Liver (tissue), 9 donors: ENCODE results near the gene ALDH1L1. TPM values are rescaled to one million over a fixed set of nuclear protein-coding genes. Genes with fewer than 3 reads are reported as not detected.
A peak's percentile ranks its signal among the peaks of the same experiment; 100 is the strongest.

Experiments
- DNase-seq: peaks from one replicate; pipeline ENCODE4 v3.0.0-alpha.2; 2017; ENCODE audit warnings: low spot score
- H3K27ac ChIP-seq, 2 donors: one replicate each; pipeline ENCODE4 v1.7.0; 2013; ENCODE audit warnings: inconsistent platforms in 2 of 2, low read length in 2 of 2, control low read depth in 1 of 2, low read depth in 1 of 2, mild to moderate bottlenecking in 1 of 2
- H3K27me3 ChIP-seq, 4 donors: one replicate each; pipeline versions ENCODE4 v1.6.1 to v1.7.0; 2013; ENCODE audit warnings: low read length in 3 of 4, inconsistent platforms in 1 of 4, mild to moderate bottlenecking in 1 of 4, moderate library complexity in 1 of 4; ENCODE audit not compliant: control insufficient read depth in 4 of 4, insufficient read depth in 4 of 4
- H3K36me3 ChIP-seq, 4 donors: one replicate each; pipeline versions ENCODE4 v1.6.1 to v1.7.0; 2013; ENCODE audit warnings: low read length in 3 of 4, mild to moderate bottlenecking in 3 of 4, low read depth in 1 of 4, moderate library complexity in 1 of 4; ENCODE audit not compliant: control insufficient read depth in 4 of 4, insufficient read depth in 3 of 4
- H3K4me1 ChIP-seq, 4 donors: one replicate each; pipeline versions ENCODE4 v1.6.1 to v1.7.0; 2013; ENCODE audit warnings: low read length in 3 of 4, mild to moderate bottlenecking in 3 of 4, moderate library complexity in 1 of 4; ENCODE audit not compliant: control insufficient read depth in 4 of 4, insufficient read depth in 4 of 4
- H3K4me3 ChIP-seq, 3 donors: one replicate each; pipeline versions ENCODE4 v1.6.1 to v1.7.0; 2013; ENCODE audit warnings: low read length in 3 of 3, control low read depth in 1 of 3, low read depth in 1 of 3, mild to moderate bottlenecking in 1 of 3
- H3K9ac ChIP-seq, 2 donors: one replicate each; pipeline ENCODE4 v1.7.0; 2013; ENCODE audit warnings: low read length in 2 of 2, mild to moderate bottlenecking in 2 of 2, moderate library complexity in 2 of 2, control low read depth in 1 of 2, low read depth in 1 of 2
- H3K9me3 ChIP-seq, 4 donors: one replicate each; pipeline versions ENCODE4 v1.6.1 to v1.7.0; 2013; ENCODE audit warnings: low read length in 3 of 4; ENCODE audit not compliant: control insufficient read depth in 4 of 4
- ATF3 ChIP-seq: IDR thresholded peaks from 2 replicates; pipeline ENCODE4 v1.6.1; 2016; ENCODE audit warnings: antibody characterized with exemption
- CTCF ChIP-seq: fragments of 150-350 bp; IDR thresholded peaks from 2 replicates; pipeline ENCODE4 v1.5.1; 2017; ENCODE audit warnings: improper control_type of control experiment, low read depth, low read length; ENCODE audit not compliant: missing input control
- EGR1 ChIP-seq, 2 donors: IDR thresholded peaks; 2 replicates each; pipeline ENCODE4 v1.6.1; 2016 to 2018; ENCODE audit warnings: antibody characterized with exemption in 2 of 2, low read depth in 2 of 2
- FOXA1 ChIP-seq: IDR thresholded peaks from 2 replicates; pipeline ENCODE4 v1.6.1; 2016; ENCODE audit warnings: antibody characterized with exemption
- FOXA2 ChIP-seq: IDR thresholded peaks from 2 replicates; pipeline ENCODE4 v1.6.1; 2016; ENCODE audit warnings: antibody characterized with exemption
- GABPA ChIP-seq, 2 donors: IDR thresholded peaks in 1 of 2; conservative IDR thresholded peaks in 1 of 2; 2 replicates each; pipeline ENCODE4 v1.6.1; 2016; ENCODE audit warnings: antibody characterized with exemption in 2 of 2, mild to moderate bottlenecking in 1 of 2, moderate library complexity in 1 of 2
- HNF4A ChIP-seq, 2 donors: conservative IDR thresholded peaks; 2 replicates each; pipeline ENCODE4 v1.6.1; 2016; ENCODE audit warnings: antibody characterized with exemption in 2 of 2, mild to moderate bottlenecking in 2 of 2
- HNF4G ChIP-seq: IDR thresholded peaks from 2 replicates; pipeline ENCODE4 v1.6.1; 2016; ENCODE audit warnings: antibody characterized with exemption
- JUND ChIP-seq, 2 donors: IDR thresholded peaks; 2 replicates each; pipeline ENCODE4 v1.6.1; 2016; ENCODE audit warnings: antibody characterized with exemption in 2 of 2
- MAX ChIP-seq: IDR thresholded peaks from 2 replicates; pipeline ENCODE4 v1.6.1; 2016; ENCODE audit warnings: antibody characterized with exemption
- NR2F2 ChIP-seq: IDR thresholded peaks from 2 replicates; pipeline ENCODE4 v1.6.1; 2016; ENCODE audit warnings: antibody characterized with exemption
- RAD21 ChIP-seq, 2 donors: IDR thresholded peaks; 2 replicates each; pipeline ENCODE4 v1.6.1; 2016; ENCODE audit warnings: antibody characterized with exemption in 2 of 2, mild to moderate bottlenecking in 2 of 2
- REST ChIP-seq: IDR thresholded peaks from 2 replicates; pipeline ENCODE4 v1.6.1; 2016; ENCODE audit warnings: antibody characterized with exemption, mild to moderate bottlenecking
- RXRA ChIP-seq, 2 donors: IDR thresholded peaks; 2 replicates each; pipeline ENCODE4 v1.6.1; 2017 to 2018; ENCODE audit warnings: antibody characterized with exemption in 2 of 2, mild to moderate bottlenecking in 1 of 2
- SP1 ChIP-seq: IDR thresholded peaks from 2 replicates; pipeline ENCODE4 v1.6.1; 2018; ENCODE audit warnings: antibody characterized with exemption, mild to moderate bottlenecking
- TAF1 ChIP-seq: conservative IDR thresholded peaks from 2 replicates; pipeline ENCODE4 v1.6.1; 2016; ENCODE audit warnings: antibody characterized with exemption, mild to moderate bottlenecking
- YY1 ChIP-seq: IDR thresholded peaks from 2 replicates; pipeline ENCODE4 v1.6.1; 2016; ENCODE audit warnings: antibody characterized with exemption, mild to moderate bottlenecking
- ZBTB33 ChIP-seq: IDR thresholded peaks from 2 replicates; pipeline ENCODE4 v1.6.1; 2016; ENCODE audit warnings: antibody characterized with exemption
- WGBS: extraction: QIAGEN DNeasy Blood & Tissue Kit; methylation state at CpG from one replicate; pipeline ENCODE4 v1.1.7; 2013; 5-methylcytosine and 5-hydroxymethylcytosine counted together
- polyA plus RNA-seq, 2 donors: library from polyadenylated mRNA; stranded (reverse) in 1 of 2; unstranded in 1 of 2; fragments of 200-250 nt in 1 of 2; fragments of >200 nt in 1 of 2; fragmentation: Nextera tagmentation in 1 of 2; extraction: Ambion mirVana in 1 of 2; gene quantifications; one replicate each; pipeline versions ENCODE4 v1.2.1 to v1.2.3, GENCODE V29; 2013 to 2015
- total RNA-seq, 2 donors: library from RNA; depleted of rRNA; stranded (reverse); fragments of >200 nt; gene quantifications; one replicate each; pipeline ENCODE4 v1.2.3, GENCODE V29; 2014
- donor health status: healthy.
- donor health status: healthy.
- donor health status: healthy.
- donor health status: healthy.
- donor health status: healthy.

Gene ALDH1L1
- total and polyA plus RNA-seq, 4 donors = 46.7 to 234 (median 147) TPM

- Histone ChIP-seq H3K9me3 (no peaks in the 10 kb centered on the region), H3K27me3 (no peaks in the 10 kb centered on the region), H3K36me3 (peaks cover 16 to 68% (median 42%) of the 10 kb centered on the region in 4 donors), H3K4me3 (no peak overlapping the region), H3K27ac (no peak overlapping the region), H3K9ac (no peak overlapping the region), H3K4me1 (no peaks in the 10 kb centered on the region)
- TF ChIP-seq SP1 (no peak), YY1 (no peak), EGR1 (IDR thresholded peaks at IDR 0.05; ENCODE audit: low read depth in 2 of 2) (no peak), RAD21 (IDR thresholded peaks at IDR 0.05) (no peak), TAF1 (no peak), FOXA1 (no peak), MAX (no peak), HNF4A (conservative IDR thresholded peaks at IDR 0.05) (no peak), CTCF (no peak), HNF4G (no peak), JUND (IDR thresholded peaks at IDR 0.05) (no peak), GABPA (IDR thresholded peaks at IDR 0.05 in 1 of 2, conservative IDR thresholded peaks at IDR 0.05 in 1 of 2) (no peak), ZBTB33 (no peak), ATF3 (no peak), RXRA (IDR thresholded peaks at IDR 0.05) (no peak)
- peak; percentile 27 for DNase-seq
- WGBS = 93% methylated on average over 11 of the region's 11 CpGs
Measured at GRCh38 chr3:126136428-126137220, 43.8 kb downstream of the ALDH1L1 start.

GRCh38 chr3:126135406-126136076 is 44.8 kb downstream of the ALDH1L1 start:
- H3K36me3 ChIP-seq = peaks cover 20 to 74% (median 50%) of the 10 kb centered on the region in 4 donors
- no peaks in the 10 kb centered on the region for H3K27me3 ChIP-seq
- peak; percentile 30 for DNase-seq
- TF ChIP-seq EGR1 (IDR thresholded peaks at IDR 0.05; ENCODE audit: low read depth in 2 of 2) (no peak), REST (no peak), ZBTB33 (no peak), YY1 (no peak), FOXA2 (no peak), NR2F2 (no peak), RAD21 (IDR thresholded peaks at IDR 0.05) (no peak), TAF1 (no peak)
- H3K4me1 ChIP-seq = no peaks in the 10 kb centered on the region
- H3K4me3 ChIP-seq = no peak overlapping the region
- no peak overlapping the region for H3K27ac ChIP-seq
- 92% methylated on average over 15 of the region's 15 CpGs for WGBS
- H3K9ac ChIP-seq = no peak overlapping the region
- H3K9me3 ChIP-seq = no peaks in the 10 kb centered on the region
